ENCODE data around the gene PCDHAC1.

Gene PCDHAC1

DNA sequence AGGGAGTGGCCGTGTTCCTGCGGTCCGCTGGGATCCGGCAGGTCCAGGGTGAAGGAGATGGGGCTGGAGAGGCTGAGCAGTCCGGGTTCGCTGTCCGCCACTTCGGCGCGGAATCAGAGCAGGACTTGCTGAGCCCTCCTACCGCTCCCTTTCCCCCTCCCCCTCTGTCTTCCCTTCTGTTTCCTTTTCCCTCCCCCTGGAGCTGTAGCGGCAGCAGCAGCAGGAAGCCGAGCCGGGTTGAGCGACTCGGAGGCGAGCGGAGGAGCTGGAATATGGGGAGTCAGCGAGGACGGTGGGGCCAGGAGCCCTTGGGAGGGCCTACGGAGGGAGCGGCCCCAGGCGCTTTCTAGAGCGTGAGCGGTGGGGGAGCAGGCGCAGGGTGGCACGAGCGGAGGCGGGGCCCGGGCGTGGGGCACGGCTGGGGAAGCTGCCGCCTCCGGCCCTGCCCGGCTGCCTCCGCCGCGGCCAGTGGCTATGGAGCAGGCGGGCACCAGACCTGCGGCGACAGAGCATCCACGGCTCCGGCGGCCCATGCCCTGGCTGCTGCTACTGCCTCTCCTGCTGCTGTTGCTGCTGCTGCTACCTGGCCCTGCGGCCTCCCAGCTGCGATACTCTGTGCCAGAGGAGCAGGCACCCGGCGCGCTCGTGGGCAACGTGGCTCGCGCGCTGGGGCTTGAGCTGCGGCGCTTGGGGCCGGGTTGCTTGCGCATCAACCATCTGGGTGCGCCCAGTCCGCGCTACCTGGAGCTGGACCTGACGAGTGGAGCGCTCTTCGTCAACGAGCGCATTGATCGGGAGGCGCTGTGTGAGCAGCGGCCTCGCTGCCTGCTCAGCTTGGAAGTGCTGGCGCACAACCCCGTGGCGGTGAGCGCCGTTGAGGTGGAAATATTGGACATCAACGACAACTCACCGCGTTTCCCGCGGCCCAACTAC lies 40.5 kb downstream of the PCDHAC1 start, which contains the start of gene PCDHAC2:
Gene PCDHAC2, plus strand, starts transcription at position 184 of the 933 bp plus-strand sequence. Its CDS starts 291 bp downstream, at position 475.
- no peak for DNase-seq (ENCODE audit: insufficient read length, low spot score)
- FAIRE-seq, result no peak

GRCh38 chr5:140967226-140967893 lies 41.3 kb downstream of the PCDHAC1 start:
- DNase-seq (ENCODE audit: insufficient read length, low spot score), result no peak
- no peak for FAIRE-seq

- no peak for DNase-seq (ENCODE audit: insufficient read length, low spot score)
- no peak for FAIRE-seq
Measured at GRCh38 chr5:140969880-140970279, 43.8 kb downstream of the PCDHAC1 start.

DNA sequence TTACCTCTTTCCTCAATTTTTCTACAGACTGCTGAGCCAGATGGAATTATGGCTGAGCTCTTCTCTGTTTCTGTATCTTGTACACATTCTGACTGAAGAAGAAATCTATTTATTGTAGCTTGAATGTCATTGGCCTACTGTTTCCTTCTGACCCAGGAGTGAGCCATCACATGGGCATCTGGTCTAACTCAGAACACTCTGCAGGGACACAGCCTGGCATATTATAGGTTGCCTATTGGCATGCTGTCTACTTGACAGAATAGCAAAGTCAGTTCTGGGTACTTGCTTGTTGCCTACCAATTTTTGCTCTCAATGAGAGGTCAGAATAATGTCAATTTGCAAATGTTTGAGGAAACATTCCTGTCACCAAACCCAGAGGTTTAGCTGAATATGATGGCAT lies 47.5 kb downstream of the PCDHAC1 start:
- no peak for FAIRE-seq
- no peak for DNase-seq (ENCODE audit: insufficient read length, low spot score)

- FAIRE-seq, result no peak
Measured at GRCh38 chr5:140977003-140977402, 50.9 kb downstream of the PCDHAC1 start.

DNA sequence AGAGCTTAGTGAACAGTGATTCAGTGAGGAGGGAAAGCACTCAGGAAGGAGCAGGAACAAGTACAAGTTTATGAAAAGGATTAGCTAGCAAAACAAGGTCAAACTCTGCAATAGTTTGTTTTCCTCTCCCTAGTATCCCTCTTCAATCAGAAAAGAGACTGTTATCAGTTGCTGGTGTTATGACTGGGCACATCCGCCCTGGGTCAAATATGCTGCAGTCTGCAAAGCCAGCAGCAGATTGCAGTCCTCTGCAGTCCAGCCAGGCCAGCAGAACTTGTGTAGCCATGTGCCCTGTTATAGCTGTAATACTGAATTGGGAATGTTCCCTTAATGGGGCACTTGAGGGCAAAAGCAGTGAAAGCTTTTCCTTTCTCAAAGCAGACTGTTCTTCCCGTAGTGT lies 52.2 kb downstream of the PCDHAC1 start:
- FAIRE-seq (no peak), DNase-seq (ENCODE audit: insufficient read length, low spot score) (no peak)

More at GRCh38 chr5:140977003-140977402, 50.9 kb downstream of the PCDHAC1 start:
- no peak for DNase-seq (ENCODE audit: insufficient read length, low spot score)

- DNase-seq (ENCODE audit: insufficient read length, low spot score) (no peak), FAIRE-seq (no peak)
Measured at GRCh38 chr5:140978983-140979382, 52.9 kb downstream of the PCDHAC1 start.
